Adrenal gland (tissue), 5 donors: ENCODE data around the gene INPP5A.

Experiments used
- CTCF ChIP-seq, 6 experiments: fragments of 450-650 bp in 4 of 6; fragments of 200-600 bp in 2 of 6; sonication (generic) in 1 of 6; IDR thresholded peaks; 1 replicate in 5 of 6; 2 replicates in 1 of 6; pipeline versions ENCODE4 v1.5.1 to v1.8.0; 2016 to 2021; ENCODE audit warnings: antibody characterized with exemption in 6 of 6, mild to moderate bottlenecking in 2 of 6, moderate library complexity in 1 of 6
- POLR2A ChIP-seq, 2 donors: fragments of 450-650 bp; IDR thresholded peaks; one replicate each; pipeline ENCODE4 v1.6.1; 2017; ENCODE audit warnings: antibody characterized with exemption in 2 of 2, mild to moderate bottlenecking in 2 of 2, moderate library complexity in 1 of 2
- donor health status: DM: no; HTN: no; CAD: no.

DNA sequence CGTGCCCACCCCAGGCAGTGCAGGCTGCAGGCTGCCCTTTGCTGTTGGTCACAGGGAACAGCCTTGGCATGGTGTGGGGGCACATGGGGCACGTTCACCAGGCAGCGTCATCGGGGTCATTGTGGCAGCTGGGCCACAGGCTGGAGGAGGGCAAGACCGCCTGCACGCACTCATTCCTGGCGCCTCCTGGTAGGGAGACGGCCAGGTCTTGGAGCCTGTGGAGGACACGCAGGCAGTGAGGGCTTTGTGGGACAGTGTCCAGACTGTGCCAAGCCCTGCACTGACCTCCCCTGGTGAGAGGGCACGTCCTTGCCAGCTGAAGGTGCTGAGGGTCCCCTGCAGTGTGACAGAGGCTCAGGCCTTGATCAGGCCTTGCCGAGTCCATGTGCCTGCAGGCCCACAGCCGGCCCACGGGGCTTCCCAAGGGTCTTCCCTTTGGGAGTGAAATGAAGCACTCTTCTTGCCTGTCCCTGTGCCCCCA, 171.9 kb downstream of the INPP5A start:
- TF ChIP-seq CTCF (IDR thresholded peaks at IDR 0.05) (no peak), POLR2A (IDR thresholded peaks at IDR 0.05) (no peak)
